GM18511 (cell line): Measurements from ENCODE around the gene ANGPTL1.

ENCODE experiments used
- ATAC-seq: cut with Tn5 transposase; IDR thresholded peaks from one replicate; pipeline ENCODE4 v1.9.1; 2021; ENCODE audit warnings: mild to moderate bottlenecking, moderate library complexity; ENCODE audit not compliant: unreplicated experiment

The ANGPTL1 gene, protein sequence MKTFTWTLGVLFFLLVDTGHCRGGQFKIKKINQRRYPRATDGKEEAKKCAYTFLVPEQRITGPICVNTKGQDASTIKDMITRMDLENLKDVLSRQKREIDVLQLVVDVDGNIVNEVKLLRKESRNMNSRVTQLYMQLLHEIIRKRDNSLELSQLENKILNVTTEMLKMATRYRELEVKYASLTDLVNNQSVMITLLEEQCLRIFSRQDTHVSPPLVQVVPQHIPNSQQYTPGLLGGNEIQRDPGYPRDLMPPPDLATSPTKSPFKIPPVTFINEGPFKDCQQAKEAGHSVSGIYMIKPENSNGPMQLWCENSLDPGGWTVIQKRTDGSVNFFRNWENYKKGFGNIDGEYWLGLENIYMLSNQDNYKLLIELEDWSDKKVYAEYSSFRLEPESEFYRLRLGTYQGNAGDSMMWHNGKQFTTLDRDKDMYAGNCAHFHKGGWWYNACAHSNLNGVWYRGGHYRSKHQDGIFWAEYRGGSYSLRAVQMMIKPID

DNA sequence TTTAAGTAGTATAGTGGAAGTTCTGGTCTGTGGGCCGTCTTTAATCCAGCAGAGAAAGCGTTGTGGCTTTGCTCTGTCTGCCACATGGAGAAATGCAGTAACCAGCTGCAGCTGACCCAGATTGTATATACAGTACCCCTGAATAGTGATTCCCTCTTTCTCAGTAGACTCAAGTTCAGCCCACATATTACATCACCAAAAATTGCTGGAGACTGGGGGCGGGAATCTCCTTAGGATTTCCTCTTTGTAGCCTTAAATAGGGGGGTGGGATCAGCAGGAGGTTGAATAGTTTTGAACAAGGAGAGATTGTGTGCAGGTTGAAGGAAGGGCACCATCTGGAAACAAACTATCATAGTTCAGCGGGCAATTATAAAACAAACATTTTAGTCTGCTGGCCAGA, at the start of gene ANGPTL1:
TSS of gene ANGPTL1 (minus strand) at position 134 of the 400 bp plus-strand sequence. CDS start 5,301 bp downstream, outside the sequence.
- no peak for ATAC-seq

DNA sequence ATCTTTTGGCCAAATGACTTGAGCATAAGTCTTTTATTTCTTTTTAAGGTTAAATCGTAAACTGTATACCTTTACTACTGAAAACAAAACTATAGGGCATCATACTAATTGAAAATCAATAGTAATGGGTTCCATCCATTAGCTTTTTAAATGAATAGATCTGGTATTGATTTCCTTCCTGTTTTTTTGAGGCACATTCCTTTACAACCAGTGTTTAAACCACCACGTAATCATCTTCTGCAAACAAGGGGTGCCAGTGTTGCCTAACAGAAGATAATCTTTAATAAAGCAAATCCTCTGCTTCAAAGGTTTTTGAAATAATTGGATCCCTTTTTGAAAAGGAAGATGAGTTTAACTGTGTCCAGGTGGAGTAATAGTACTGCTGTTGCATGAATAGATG, 48.7 kb upstream of the ANGPTL1 start:
- no peak for ATAC-seq

DNA sequence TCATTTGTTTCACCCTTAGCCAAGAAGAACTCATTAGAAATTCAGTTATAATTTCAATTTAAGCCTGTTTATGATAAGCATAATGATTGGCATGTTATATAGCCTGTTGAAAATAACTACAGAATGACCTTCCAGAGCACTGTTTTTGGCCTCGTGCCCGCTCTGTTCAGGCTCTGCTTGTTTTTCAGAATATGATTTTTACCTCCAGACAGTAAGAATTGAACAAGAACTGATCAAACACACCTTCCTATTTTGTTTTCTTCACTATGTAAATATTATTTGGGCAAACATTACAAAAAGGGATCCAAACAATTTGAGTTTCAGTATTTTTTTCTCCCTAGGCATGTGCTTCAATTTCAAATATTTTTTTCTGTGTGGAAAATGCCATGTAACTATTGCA, 48.1 kb upstream of the ANGPTL1 start:
- no peak for ATAC-seq

DNA sequence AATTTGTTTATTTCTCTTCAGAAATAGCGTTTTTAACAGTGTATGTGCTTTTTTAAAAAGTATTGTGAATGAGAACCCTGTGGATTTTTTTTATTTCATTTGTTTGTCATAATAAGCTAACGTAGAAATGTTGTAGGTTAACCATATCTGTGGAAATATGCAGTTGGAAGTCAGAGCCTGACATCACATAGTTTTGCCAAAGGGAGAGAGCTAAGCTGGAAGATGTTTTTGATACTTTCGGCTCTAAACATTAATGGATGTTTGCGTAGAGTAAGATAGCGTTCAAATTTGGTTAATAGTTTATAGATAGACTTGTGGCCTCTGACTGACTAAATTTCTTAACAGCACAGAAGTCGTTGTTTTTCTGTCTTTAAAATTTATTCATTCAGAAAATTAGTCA, 47.4 kb upstream of the ANGPTL1 start:
- no peak for ATAC-seq

DNA sequence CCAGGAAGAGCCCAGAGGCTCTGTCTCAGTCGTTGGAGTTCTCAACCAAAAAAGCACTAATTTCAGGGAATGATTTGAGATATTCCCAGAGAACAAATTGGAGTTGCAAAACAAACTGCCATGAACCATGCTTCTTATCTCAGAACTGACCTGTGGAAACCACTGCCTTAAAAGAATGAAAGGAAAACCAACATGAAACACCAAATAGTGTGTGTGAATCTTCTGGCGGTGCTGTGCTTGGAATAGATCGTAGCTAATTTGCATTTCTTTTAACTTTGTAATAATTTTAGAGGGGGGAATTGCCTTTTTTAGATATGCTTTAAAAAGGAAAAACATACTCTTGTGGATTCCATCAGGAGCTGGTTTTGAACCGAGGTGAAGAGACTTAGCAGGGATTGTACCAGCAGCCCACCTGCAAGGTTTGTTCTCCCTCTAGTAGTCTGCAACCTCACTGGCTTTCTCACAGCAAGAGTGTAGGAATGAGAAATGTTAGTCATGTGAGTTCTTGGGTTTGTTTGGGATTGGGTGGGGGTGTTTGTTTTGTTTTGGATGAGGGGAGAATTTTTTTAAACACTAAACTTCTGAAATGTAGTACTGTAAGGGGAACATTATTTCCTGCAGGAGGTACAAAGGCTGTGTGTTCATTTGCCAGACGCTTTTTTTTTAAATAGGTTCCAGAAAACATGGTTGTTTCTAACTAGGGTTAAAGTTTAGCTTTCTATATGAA, 45.7 kb upstream of the ANGPTL1 start:
- ATAC-seq: peak; percentile 59

DNA sequence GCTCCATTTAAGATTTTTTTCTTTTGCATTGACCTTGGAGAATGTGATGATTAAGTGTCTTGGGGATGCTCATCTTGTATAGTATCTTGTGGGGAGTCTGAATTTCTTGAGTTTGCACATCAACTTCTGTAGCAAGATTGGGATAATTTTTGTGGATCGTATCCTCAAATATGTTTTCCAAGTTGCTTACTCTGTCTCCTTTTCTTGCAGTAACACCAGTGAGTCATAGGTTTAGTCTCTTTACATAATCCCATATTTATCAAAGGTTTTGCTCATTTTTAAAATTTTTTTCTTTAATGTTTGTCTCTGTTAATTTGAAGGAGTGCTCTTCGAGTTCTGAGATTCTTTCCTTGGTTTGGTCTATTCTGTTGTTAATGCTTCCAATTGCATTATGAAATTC, 41.7 kb upstream of the ANGPTL1 start:
- ATAC-seq: no peak

DNA sequence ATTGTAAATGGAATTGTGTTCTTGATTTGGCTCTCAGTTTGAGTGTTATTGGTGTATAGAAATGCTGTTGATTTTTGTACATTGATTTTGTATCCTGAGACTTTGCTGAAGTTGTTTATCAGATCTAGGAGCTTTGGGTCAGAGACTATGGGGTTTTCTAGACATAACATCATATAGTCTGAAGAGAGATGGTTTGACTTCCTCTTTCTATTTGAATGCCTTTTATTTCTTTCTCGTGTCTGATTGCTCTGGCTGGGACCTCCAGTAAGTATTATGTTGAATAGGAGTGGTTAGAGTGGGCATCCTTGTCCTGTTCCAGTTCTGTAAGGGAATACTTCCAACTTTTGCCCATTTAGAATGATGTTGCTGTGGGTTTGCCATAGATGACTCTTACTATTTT, 39.1 kb upstream of the ANGPTL1 start:
- ATAC-seq: no peak

DNA sequence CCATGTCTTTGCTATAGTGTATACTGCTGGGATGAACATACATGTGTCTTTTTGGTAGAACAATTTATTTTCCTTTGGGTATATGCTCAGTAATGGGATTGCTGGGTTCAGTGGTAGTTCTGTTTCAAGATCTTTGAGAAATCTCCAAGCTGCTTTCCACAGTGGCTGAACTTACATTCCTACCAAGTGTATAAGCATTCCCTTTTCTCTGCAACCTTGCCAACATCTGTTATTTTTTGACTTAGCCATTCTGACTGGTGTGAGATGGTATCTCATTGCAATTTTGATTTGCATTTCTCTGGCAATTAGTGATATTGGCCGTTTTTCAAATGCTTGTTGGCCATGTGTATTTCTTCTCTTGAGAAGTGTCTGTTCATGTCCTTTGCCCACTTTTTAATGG, 37.5 kb upstream of the ANGPTL1 start:
- no peak for ATAC-seq

DNA sequence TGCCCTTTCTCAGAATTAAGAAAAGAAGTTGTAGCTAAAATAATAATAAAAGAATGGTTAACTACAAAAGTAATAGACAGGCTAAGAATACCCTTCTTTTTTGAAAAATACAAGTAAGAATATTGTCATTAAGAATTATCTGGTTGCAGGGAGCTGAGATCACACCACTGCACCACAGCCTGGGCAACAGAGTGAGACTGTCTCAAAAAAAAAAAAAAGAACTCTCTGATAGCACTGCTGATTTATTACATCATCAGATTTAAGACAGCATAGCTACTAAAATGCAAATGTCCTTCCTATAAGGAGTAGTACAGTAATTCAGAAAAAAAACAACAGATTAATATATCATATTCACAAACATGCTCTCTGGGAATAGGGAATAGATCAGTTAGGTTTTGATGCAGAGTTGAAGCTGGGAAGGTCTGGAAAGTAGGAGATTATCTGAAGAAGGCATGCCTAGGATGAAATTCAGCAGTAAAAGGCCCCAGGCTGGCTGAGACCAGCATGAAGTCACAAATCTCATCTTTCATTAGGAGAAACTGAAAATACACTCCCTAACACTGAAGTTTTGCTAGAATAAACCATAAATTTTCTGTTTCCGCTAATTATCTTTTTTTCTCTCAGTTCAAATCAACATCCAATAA, 30.7 kb upstream of the ANGPTL1 start:
- ATAC-seq: no peak

DNA sequence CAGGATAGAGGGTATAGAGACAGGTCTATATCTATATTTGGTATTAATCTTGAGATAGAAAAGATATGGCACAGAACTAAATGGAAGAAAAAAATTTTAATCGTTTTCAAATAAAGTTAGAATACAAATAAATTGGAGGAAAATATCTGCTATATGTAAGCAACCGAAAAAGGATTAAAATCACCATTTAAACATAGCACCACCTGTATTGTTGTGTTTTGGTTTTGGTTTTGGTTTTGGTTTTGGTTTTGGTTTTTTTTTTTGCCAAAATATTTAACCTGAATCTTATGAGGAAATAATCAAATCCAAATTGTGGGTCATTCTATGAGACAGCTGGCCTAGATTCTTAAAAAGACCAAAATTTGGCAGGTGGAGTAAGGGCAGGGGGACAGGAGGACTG, 28.5 kb upstream of the ANGPTL1 start:
- ATAC-seq: no peak

DNA sequence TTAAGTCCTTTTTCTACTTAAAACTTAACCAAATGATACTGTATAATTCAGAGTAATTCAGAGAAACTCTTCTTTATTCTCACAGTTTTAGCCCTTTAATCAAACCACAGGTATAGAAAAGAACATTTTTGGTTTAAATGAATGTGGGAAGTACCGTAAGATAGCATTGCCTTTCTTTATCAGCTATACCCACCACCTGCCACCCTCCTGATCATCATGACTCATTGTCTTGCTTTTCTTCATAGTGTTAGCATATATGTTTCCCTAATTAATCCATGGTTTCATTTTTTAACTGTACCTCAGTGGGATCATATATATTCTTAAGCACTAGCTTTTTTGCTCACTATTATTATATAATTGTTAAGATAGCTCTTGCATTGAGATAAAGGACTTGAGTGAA, 27.5 kb upstream of the ANGPTL1 start:
- no peak for ATAC-seq

DNA sequence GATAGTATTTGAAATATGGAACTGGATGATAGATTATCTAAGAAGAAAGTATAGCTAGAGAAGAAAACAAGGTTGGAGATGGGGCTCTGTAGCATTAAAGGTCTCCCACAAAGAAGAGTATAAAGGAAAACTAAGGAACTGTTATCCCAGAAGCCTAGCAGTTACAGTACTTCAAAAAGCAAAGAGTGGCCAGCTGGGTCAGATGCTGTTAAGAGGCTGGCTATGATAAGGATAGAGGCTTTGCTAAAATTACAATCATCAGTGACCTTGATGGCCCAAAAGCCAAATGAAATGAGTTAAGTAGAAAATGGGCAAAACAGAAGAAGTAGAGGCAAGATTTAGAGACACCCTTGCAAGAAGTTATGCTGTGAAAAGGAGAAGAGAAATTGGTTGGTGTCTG, 25.1 kb upstream of the ANGPTL1 start:
- ATAC-seq: no peak

DNA sequence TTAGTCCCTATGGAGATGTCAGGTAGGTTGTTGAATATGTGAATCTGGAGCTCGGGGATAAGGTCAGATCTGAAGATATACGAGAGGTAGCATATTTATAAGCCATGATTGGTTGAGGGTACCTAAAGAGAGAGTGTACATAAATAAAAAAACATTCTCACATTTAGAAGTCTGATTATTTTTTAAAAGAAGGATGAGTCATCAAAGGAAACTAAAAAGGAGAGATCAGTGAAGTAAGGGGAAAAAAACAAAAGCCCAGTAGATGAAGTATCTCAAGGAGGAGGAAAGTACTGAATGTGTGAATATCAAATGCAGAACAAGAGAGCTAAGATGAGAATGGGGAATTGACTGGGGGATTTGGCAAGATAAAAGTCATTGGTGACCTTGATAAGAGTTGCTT, 15.7 kb upstream of the ANGPTL1 start:
- no peak for ATAC-seq

DNA sequence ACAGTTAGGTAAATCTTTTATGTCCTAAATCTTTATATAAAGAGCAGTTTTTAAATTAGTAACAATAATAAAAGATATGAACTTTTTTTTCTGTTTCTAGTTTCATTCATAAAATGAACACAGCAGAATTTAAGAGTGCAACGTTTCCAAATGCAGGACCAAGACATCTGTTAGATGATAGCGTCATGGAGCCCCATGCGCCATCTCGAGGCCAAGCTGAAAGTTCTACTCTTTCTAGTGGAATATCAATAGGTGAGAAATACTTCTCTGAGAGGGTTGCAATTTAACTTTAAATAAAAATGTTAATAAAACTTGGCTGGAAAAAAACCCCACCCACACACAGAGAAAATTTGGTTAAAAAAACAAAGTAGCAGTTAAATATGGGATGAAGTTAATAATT, 15.0 kb upstream of the ANGPTL1 start:
- ATAC-seq: no peak

DNA sequence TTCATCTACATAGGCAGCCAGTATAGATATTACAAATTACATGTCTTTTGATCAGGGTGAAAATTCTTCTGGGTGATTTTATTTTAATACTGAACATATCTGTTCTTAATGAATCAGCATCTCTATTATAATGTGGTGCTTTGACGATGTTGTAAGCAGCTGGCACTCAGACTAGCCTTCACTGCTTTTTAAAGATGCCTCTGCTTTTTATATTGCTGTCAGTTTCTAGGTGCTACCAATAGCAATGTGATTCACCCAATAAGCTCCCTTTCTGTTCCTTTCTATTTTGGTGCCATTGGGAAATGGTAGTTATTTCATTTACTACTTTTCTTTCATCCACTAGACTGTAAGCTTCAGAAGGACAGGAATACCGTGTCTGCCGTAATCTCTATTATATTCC, 11.1 kb upstream of the ANGPTL1 start:
- ATAC-seq: no peak

DNA sequence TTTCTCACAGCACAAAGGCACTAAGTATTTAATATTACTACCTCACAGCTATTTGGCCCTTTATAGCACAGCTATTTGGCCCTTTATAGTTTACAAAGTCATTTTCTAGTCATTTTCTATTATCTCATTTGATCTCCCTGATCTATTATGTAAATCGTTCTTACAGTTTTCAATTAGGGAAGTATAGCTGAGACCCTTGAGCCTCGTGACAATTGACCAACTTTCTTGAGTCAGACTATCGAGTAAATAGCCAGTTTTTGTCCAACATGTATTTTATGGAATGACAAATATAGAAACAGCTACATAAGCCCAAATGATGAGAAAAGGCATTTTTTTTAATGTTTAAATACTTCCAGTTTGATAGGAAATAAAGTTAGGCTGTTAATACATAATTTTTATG, 7.0 kb upstream of the ANGPTL1 start:
- ATAC-seq: no peak

DNA sequence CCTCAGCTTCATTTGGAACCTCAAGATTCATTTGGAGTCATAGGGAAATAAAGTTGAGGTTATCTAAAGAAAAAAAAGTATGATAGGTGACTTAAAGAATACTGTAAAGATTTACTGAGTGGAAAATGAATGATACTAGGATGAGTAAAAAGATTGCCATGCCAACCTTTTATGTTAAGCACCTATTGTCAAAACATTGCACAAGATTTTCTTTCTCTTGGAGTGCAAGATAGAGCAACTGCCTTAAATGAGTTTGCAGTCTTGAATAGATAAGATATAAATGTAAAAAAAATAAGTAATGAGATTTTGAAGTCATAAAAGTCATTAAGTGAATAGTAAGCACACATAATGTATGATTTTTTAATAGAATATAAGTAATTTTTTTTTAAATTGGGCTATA, 5.1 kb upstream of the ANGPTL1 start:
- no peak for ATAC-seq

DNA sequence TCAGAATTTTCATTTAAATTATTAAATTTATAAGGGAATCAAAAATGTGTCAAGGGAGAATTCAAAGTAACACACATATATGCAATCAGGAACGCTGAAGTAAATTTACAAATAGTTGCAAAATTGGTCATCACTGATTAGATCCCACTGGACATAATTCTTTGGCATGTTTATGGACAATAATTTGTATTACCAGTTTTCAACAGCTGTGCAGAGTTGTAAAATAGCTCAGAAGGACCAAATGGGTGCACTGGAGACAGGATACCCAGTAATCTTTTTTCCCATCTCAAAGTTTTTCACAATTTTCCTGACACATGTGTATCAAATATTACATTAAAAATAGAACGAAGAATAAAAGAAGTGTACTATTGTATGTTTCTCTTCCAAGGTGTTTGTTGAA, 4.1 kb upstream of the ANGPTL1 start:
- no peak for ATAC-seq

DNA sequence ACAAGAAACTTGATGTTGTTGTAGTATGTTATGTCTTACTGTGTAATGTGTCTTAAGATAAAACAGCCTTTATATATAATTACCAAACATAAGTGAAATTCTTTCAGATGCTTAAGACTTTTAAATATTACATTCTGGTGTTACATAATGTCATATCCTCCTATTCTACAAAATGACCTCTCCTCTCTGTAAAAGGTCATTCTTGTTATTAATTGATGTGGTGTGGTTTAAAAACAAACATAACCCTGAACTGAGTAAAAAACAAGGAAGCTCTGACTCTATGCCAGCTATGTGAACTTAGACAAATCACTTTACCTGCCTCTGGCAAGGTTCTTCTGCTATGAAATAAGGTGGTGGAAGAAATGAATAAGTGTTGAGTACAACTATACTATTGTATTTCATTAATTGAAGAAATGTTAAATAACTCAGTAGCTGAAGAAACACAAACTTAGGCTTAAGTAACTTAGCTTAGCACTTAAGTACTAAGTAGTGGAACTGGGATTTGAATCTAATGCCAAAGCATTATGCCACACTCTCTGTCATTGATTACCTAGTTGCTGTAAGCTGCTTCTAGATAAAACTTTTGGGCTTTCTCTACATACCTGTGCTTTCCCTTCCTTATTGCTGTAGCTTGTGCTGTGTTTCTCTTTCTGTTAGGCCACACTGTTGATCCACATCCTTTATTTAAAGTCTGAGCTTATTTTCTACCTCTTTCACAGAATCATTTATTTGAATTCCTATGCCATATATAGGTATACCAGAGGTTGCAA, 859 bp upstream of the ANGPTL1 start:
- ATAC-seq: no peak

DNA sequence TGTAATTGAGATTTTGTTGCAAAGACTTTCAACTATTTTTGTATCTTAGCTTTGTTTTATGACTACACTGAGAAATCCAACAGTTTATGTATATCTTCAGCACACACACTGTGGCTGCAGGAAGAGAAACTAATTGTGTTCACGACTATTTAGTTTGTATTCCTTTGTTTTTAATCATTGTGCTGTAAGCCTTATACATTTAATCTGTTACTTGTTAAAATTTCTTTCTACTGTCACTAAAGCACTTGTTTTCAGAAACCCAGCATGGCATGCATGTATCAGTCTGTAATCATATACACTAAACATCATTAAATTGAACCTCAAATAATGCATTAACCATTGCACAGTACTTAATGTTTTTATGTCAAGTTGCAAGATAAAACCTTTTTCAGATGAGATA, 656 bp downstream of the ANGPTL1 start:
- no peak for ATAC-seq

DNA sequence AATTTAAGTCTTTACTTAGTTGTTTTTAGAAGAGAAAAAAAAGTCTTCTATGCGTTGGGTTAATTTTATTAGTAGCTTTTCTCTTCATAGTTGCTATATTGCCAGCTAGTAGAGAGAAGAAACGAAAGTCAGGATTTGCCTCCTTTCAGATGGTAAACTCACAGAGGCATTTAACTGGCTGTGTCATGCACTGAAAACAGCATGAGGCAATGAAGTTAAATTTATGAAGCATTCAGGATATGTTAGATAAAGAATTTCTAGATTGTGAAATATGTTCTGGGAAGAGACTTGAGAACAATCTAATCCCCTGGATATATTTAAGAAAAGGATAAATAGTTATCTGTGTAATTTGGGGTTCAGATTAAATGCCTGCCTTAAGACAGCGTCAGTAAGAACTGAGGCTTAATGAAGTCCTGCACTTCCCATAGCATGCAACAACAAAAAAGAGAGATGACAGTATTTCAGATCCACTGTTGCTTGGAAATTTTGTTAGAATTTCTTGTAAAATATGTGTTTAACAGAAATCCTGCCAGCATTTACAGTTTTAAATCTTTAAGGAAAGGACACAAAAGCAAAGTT, 1.7 kb downstream of the ANGPTL1 start:
- ATAC-seq: no peak
